ENCODE data around the gene SLC6A20.

The SLC6A20 gene

DNA sequence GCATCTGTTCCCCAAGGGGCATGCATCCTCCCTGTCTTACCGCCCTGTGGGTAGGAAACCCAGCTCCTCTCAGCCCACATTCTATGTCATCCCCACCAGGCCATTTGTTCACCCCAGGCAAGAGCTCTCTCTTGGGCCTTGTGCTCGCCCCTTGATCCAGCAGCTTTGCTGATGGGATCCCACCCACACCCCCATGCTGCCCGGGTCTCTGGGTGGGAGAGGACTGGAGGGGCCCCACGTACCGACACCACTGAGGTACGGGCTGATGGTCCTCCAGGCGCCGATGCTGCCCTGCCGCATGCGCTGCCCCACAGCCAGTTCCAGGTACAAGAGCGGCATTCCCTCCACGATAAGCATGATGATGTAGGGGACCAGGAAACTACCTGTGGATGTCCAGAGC is 14.5 kb downstream of the SLC6A20 start:
- TF ChIP-seq POLR2A (IDR thresholded peaks at IDR 0.05; ENCODE audit: extremely low read depth, insufficient read length) (no peak), MYC (IDR thresholded peaks at IDR 0.05; ENCODE audit: low read depth, low read length) (no peak)
- TF ChIP-seq, protein P1, sequence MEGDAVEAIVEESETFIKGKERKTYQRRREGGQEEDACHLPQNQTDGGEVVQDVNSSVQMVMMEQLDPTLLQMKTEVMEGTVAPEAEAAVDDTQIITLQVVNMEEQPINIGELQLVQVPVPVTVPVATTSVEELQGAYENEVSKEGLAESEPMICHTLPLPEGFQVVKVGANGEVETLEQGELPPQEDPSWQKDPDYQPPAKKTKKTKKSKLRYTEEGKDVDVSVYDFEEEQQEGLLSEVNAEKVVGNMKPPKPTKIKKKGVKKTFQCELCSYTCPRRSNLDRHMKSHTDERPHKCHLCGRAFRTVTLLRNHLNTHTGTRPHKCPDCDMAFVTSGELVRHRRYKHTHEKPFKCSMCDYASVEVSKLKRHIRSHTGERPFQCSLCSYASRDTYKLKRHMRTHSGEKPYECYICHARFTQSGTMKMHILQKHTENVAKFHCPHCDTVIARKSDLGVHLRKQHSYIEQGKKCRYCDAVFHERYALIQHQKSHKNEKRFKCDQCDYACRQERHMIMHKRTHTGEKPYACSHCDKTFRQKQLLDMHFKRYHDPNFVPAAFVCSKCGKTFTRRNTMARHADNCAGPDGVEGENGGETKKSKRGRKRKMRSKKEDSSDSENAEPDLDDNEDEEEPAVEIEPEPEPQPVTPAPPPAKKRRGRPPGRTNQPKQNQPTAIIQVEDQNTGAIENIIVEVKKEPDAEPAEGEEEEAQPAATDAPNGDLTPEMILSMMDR (IDR thresholded peaks at IDR 0.05; ENCODE audit: low read depth, low read length): no peak
- TF ChIP-seq, protein P2, sequence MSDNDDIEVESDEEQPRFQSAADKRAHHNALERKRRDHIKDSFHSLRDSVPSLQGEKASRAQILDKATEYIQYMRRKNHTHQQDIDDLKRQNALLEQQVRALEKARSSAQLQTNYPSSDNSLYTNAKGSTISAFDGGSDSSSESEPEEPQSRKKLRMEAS (IDR thresholded peaks at IDR 0.05; ENCODE audit: low read depth, low read length): no peak
- no peak for DNase-seq (ENCODE audit: low read depth)
- H3K4me3 ChIP-seq (ENCODE audit: low read depth, low read length): no peak overlapping the region

DNA sequence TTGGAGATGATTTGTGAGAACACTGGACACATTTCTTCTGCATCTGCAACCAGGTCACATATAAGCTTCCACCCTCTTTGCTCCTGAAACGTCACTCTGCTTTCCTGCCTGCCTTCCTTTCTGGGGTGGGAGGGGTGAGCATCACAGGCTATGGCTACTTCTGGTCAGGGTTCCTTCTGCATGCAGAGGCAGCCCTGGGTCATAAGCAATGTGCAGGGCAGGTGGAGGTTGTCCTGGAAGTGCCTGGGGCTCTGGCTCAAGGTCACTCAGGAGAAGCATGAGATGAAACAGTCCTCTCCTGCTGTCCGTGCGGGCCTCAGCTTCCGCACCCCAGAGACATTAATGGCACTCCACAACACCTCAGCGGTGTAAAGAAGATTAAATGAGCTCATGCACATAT is 15.1 kb downstream of the SLC6A20 start:
- TF ChIP-seq, protein P2 (IDR thresholded peaks at IDR 0.05; ENCODE audit: low read depth, low read length): no peak
- TF ChIP-seq, protein P1 (IDR thresholded peaks at IDR 0.05; ENCODE audit: low read depth, low read length): no peak
- TF ChIP-seq POLR2A (IDR thresholded peaks at IDR 0.05; ENCODE audit: extremely low read depth, insufficient read length) (no peak), MYC (IDR thresholded peaks at IDR 0.05; ENCODE audit: low read depth, low read length) (no peak)
- no peak overlapping the region for H3K4me3 ChIP-seq (ENCODE audit: low read depth, low read length)
- DNase-seq (ENCODE audit: low read depth): no peak

DNA sequence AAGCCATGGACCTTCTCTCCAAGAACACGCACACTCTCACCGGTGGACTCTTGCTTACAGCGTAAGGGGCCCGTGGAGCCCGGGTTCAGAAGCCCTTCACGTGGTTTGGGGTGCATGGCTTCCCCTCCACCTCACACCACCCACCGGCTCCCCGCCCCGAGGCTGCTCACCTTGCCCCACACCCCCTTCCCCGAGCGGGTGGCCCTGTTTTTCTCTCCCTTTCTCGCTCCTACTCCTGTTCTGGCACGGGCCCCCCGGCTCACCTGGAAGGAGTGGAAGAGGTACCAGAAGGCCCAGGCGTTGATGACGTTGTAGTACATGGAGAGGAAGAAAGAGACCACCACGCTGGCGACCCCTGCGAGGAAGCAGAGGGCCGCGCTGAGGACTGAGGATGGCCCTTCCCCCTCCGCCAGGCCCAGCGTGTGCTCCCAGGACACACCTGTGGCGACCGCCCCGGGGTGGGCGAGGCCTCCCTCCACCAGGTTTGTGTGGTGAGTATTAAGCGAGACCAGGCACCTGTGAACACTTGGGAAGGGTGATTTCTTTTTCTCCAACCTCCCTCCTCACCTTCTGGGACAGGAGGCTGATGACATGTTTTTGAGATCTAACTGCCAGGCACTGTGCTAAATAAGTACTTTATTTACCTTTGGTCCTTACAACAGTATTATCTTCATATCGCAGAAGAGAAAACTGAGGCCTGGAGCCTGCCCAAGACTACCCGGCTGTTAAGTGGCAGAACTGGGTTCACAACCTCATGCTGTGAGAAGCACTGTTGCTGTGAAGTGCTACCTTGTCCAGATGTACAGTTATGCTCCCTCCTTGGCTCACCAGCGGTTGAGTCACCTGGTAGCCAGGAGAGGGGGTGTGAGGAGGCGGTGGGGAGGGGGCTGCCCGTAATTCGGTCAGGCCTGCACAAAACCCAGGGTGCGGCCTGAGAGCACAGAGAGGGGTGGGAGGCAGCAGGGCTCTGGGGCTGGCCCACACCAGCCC is 16.3 kb downstream of the SLC6A20 start:
- DNase-seq (ENCODE audit: low read depth): no peak
- no peak overlapping the region for H3K4me3 ChIP-seq (ENCODE audit: low read depth, low read length)
- TF ChIP-seq, protein P1 (IDR thresholded peaks at IDR 0.05; ENCODE audit: low read depth, low read length): no peak
- TF ChIP-seq POLR2A (IDR thresholded peaks at IDR 0.05; ENCODE audit: extremely low read depth, insufficient read length) (no peak), MYC (IDR thresholded peaks at IDR 0.05; ENCODE audit: low read depth, low read length) (no peak)
- TF ChIP-seq, protein P2 (IDR thresholded peaks at IDR 0.05; ENCODE audit: low read depth, low read length): no peak

DNA sequence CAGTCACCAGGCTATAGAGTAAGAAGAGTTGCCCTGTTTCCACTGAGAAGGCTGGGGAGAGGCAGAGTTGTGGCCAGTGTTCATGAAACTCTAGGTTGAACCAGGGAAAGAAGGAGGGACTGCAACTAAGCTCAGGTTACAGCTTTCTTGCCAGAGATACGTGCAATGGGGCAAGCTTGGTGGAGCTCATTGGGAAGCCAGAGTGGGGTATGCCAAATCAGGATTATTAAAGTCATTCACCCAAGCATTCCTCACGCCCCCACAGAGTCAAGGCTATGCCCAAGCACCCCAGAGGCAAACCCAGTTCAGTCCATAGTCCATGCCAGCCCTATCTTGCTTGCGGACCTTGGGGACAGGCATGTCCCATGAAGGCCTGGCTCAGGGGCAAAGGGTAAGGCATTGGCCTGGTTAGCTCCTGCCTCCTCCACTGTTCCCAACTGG is 17.6 kb downstream of the SLC6A20 start:
- no peak overlapping the region for H3K4me3 ChIP-seq (ENCODE audit: low read depth, low read length)
- TF ChIP-seq, protein P1 (IDR thresholded peaks at IDR 0.05; ENCODE audit: low read depth, low read length): no peak
- TF ChIP-seq POLR2A (IDR thresholded peaks at IDR 0.05; ENCODE audit: extremely low read depth, insufficient read length) (no peak), MYC (IDR thresholded peaks at IDR 0.05; ENCODE audit: low read depth, low read length) (no peak)
- TF ChIP-seq, protein P2 (IDR thresholded peaks at IDR 0.05; ENCODE audit: low read depth, low read length): no peak
- no peak for DNase-seq (ENCODE audit: low read depth)

DNA sequence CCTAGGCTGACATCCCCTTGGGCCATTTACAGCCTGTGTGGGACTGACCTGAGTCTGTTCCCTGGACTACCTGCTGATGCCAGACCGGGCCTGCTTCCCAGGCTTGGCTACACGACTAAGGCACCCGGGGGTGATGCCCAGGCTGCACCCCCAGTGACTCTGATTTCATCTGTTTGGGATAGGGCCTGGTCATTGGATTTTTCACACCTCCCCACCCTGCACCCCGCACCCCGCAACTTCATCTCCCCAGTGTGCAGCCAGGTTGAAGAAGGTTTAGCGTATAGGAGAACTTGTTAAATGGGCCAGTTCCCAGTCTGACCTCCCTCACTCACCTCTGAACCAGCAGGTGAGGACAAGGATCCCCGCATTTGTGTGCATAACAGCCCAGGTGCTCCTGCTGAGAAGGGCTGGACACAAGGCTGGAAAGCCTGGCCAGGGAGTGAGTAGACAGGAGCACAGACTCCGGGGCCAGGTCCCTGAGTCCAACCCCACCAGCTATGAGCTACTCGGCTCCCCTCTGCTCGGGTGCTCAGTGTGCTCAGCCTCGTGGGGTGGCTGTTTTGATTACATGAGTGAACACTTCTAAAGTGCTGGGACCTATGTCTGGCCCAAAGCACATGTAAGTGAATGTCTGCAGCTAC is 18.5 kb downstream of the SLC6A20 start:
- H3K4me3 ChIP-seq (ENCODE audit: low read depth, low read length): no peak overlapping the region
- TF ChIP-seq, protein P1 (IDR thresholded peaks at IDR 0.05; ENCODE audit: low read depth, low read length): no peak
- TF ChIP-seq, protein P2 (IDR thresholded peaks at IDR 0.05; ENCODE audit: low read depth, low read length): no peak
- TF ChIP-seq MYC (IDR thresholded peaks at IDR 0.05; ENCODE audit: low read depth, low read length) (no peak), POLR2A (IDR thresholded peaks at IDR 0.05; ENCODE audit: extremely low read depth, insufficient read length) (no peak)
- DNase-seq (ENCODE audit: low read depth): no peak

Measured in NB4 (cell line).